Dermis blood vessel endothelial cell (primary cell): ENCODE measurements around the gene LCE2D. TPM values are rescaled to one million over a fixed set of nuclear protein-coding genes. Genes with fewer than 3 reads are reported as not detected.
"Not testable (repeated sequence)": the region's sequence is repeated elsewhere in the genome, so short reads cannot be mapped to it uniquely, and the experiment has no call there.

Experiments
- DNase-seq: peaks from one replicate; pipeline ENCODE4 v3.0.0; 2010
- total RNA-seq: library from RNA; depleted of rRNA; stranded (reverse); fragments of >200 nt; gene quantifications from 2 replicates; pipeline ENCODE4 v1.2.3, GENCODE V29; 2014

The LCE2D gene, protein sequence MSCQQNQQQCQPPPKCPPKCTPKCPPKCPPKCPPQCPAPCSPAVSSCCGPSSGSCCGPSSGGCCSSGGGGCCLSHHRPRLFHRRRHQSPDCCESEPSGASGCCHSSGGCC
- not detected in 2 replicates for total RNA-seq

DNA sequence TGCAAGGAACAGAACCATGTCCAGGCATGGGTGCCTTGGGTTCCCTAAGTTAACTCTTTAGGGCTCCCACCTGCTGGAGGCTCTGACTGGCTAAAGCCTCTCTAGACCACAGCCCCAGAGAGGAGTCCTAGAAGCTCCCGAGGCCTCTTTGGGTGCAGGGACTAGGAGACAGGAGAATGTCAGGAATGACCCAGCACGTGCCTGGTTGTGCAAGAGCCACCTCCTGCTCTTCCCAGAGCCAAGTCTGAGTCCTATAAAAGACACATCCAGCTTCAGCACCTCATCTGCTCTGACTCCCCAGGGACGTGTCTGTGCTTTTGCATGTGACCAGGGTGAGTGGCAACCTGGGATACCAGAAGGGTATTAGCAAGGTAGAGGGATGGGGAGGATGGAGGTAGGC, at the start of gene LCE2D:
Gene LCE2D, plus strand, starts transcription at position 283 of the 400 bp plus-strand sequence. CDS start 726 bp downstream, outside the sequence.
- DNase-seq: no peak

DNA sequence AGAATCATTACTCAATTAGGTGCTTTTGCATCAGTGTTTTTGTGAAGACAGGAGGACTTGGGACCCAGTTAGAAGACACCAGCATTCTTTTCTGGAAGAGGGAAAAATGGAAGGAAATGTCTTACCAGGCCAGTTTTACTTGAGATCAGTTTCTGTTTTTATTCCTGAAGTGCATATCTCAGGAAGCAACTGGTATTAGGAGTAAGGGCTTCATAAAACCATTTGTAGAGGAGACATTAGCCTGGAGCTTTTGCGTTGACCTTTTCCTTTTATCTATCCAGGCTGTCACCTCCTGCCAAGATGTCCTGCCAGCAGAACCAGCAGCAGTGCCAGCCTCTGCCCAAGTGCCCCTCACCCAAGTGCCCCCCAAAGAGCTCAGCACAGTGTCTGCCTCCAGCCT, 49.7 kb upstream of the LCE2D start, which contains the start of gene LCE3B:
Gene LCE3B, plus strand, starts transcription at position 301 of the 400 bp plus-strand sequence. Its CDS starts 0 bp downstream, at position 301.
- DNase-seq: no peak

DNA sequence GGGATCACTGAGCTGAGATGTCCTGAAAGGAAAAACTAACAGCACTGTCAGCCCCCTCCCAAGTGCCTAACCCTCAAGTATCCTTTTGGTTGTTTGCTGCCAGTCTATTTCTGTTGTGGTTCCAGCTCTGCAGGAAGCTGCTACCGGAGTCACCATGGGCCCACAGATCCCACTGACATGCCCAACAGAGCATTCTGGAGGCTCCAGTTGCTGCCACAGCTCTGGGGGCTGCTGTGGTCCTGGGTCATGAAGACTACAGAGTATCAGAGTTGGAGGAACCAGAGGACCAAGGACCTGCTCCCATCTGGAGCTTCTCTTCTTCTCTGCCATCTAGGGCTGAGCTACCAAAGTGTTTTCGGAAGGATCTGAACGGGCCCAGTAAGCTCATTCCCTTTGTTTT, 41.2 kb upstream of the LCE2D start:
- no peak for DNase-seq

DNA sequence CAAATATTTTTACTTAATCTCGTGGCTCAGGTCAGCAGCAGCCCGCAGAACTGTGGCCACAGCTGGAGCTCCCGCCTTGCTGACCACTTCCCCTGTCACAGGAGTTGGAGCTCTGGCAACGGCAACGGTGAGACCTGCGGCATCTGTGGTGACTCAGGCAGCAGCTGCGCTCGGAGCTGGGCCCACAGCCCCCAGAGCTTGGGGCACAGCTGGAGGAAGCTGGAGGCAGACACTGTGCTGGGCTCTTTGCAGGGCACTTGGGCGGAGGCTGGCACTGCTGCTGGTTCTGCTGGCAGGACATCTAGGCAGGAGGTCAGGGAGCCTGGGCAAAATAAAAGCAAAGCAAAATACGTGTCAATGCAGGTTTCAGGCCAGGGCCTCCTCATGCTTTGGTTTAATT, 40.4 kb upstream of the LCE2D start, which contains the start of gene LCE3A:
Gene LCE3A, minus strand, starts transcription at position 301 of the 400 bp plus-strand sequence. Its CDS starts 0 bp downstream, at position 301.
- no peak for DNase-seq

DNA sequence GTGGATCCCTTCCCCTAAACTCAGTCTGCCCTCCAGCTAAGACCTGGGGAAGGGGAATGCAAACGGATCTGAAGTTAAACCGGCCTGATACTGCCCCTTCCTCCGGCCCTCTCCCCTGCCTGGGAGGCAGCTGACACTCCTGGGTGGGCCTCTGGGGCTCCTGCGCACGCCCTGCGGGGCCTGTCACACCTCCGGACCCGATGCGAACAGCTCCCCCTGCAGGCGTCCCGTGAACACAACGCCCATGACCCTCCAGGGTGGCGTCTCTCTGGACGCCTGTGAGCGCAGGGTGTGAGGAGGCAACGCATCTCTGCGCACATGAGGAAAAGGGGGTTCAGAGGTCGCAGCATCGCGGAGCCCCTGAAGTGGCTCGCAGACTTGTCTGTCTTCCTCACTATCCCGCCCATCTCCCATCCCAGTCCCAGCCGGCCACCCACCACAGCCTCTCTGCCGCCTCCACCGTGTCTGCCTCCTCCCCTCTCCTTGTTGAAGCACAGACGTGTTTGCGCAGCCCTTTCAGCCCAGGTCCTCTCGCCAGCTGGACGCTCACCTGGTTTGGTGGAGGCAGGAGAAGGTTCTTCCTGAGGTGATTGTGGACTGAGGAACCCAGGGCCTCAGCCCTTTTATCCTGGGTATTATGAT, 39.9 kb upstream of the LCE2D start:
- DNase-seq: no peak

DNA sequence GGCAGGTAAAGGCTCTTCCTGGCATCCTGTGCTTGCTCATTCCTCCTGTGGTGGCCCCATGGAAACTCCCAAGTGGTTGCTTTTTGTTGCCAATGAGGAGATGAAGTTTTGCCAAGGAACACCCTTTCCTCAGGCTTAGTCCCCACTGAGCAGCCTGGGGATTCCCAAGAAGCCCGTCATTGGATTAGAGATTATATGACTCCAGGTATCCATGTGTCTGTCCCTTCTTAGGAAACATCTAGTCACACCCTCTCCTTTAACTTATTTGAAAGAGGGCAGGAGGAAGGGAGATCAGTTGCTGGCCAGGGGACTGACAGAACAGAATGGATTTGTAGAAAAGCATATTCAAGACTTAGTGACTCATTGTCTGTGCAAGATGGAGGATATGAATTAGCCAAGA, 36.4 kb upstream of the LCE2D start:
- no peak for DNase-seq

DNA sequence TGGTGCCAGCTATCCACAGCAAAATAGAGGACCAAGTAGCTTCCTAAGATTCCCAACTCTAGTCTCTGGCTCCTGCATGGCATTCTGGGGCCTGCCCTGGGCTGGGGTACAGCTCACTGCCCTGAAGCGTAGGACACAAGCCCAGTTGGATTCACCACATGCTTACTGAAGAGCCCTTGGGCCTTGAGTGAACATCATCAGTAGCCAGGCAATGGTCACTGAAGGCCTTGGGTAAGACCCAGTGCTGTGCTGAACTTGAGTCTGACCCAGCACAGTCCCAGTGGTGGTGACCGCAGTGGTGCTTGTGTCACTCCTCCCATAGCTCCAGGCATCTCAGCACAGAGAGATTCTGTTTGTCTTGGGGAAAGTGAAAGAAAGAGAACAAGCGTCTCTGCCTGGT, 32.6 kb upstream of the LCE2D start:
- no peak for DNase-seq

DNA sequence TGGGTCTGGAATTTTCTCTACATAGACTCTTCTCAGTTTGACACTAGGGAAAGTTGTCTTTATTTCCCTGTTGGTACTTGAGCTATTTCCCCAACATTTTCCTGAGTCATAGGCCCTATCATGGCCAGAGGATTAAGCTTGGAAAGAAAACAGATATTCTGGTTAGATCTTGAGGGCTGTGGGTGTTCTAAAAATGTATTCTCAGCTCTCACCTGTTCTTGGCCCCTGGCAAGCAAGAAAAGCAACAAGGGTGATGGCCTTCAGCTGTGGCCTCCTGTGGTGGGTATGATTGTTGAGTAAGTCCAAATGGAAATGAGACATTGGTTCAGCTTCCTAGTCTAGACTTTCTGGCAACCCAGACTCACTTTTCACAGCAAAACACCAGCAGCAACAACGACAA, 22.8 kb upstream of the LCE2D start:
- no peak for DNase-seq

DNA sequence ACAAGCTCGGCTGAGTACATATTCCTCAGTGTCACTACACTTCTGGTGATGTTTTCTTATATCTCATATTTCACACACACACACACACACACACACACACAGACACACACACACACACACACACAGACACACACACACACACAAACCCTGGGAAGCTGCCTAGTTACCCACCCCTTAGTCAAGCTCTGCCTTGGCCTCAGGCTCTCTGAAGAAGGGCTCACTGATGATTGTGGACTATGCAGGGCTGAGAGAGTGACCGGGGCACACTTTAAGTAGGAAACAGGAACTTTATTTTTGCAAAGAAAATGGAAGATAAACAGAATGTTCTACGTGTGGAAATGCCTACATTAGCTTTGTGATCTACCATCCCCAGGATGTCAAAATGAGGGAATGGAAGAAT, 19.2 kb upstream of the LCE2D start:
- no peak for DNase-seq

DNA sequence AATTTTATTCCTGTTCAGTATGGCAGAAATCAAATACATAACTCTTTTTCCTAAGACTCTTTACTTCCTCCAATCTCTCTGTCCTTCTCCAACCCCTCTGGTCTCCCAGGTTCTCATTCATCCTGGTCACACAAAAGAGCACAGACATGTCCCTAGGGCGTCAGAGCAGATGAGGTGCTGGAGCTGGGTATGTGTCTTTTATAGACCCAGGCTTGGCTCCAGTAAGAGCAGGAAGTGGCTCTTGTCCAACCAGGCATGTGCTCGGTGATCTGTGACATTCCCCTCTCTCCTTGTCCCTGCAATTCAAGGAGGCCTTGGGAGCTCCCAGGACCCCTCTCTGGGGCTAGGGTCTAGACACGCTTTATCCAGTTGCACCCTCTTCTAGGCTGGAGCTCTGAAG, 18.0 kb upstream of the LCE2D start:
- no peak for DNase-seq

DNA sequence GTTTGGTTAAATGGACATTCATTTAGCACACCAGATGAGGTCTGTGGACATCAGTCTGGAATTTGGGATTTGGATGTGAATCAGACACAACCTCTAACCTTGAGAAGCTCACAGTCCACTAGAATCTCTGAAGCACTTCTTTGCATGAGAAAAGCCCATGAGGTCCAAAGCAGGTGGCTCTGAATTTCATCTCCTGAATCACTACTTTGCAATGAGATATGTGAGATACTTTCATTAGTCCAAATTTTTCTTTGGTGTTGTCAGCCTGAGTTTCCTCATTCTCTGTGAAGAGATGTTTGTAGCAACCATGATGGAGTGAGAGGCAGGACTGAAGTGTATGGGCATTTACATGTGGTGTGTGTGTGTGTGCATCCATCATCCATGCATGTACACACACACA, 16.5 kb upstream of the LCE2D start:
- DNase-seq: no peak

DNA sequence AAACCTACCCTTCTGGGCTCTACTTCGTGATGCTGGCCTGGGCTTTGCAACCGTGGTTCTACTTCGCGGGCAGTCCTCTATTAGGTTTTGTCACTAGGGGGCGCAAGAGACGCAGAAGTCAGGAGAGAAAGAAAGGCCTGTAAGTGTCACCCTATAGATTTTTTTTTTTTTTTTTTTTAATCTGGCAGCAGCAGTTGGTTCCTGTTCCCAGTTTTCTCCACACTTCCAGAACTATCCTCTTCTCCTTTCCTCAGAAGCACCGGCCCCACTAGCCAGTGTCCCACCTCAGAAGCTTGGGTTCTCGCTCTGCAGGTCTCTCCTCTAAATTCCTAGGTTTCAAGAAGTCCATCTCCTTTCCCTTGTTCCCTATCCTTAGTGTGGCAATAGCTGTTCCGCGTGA, 9.1 kb upstream of the LCE2D start:
- peak; percentile 72 for DNase-seq

DNA sequence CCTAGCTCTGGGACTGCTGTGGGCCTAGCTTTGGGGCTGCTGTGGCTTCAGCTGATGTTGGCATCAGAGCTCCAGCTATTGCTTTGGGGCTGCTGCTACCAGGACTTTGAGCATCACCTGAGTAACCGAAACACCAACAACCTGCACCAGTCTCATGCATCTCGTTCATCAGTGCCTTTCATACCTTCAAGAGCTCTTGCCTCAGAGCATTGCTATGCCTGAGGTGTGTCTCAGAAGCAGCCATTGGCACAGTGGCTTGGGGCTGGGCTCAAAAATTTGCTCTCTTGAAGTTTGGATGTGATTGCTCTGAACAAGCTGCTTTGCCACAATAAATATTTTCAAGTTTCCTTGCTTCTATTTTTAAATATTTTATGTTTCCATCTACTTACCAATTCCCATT, 6.7 kb upstream of the LCE2D start:
- no peak for DNase-seq

DNA sequence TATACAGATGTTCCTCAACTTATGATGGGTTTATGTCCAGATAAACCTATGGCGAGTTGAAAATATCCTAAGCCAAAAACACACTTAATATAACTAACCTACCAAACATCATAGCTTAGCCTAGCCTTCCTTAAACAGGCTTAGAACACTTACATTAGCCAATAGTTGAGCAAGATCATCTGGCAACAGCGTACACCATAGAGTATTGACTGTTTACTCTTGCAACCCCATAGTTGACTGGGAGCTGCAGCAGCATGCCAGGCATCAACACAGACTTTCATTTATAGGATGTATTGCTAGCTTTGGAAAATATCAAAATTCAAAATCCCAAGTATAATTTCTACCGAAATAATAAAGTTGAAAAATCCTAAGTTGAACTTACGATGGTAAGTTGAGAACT, 5.5 kb upstream of the LCE2D start:
- DNase-seq: no peak

DNA sequence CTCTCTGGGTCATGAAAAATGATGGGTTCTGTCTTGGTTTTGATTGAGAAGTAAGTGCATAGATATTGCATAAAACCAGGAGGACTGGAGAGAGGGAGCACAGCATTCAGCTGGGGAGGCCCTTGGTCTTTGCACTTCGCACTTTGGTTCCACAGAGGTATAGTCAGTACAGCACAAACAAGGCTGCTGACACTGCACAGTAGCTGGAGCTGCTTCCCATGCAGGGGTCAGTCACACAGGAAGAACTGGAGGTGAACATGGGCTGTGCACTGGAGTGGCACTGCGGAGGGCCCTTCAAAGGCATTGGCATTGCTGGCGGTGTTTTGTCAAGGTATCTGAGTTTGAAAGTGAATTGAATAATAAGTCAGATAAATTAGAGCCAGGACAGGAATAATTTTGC, 4.5 kb upstream of the LCE2D start:
- no peak for DNase-seq

DNA sequence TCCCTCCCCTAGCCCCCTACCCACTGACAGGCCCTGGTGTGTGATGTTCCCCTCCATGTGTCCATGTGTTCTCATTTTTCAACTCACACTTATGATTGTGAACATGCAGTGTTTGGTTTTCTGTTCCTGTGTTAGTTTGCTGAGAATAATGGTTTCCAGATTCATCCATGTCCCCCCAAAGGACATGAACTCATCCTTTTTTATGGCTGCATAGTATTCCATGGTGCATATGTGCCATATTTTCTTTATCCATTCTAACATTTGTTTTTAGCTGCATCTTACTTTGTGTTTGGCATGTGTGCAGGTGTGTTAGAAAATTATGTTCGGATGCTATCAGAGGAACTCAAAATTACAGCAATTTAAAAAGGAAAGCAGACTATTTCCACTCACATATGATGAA, 3.0 kb downstream of the LCE2D start:
- not testable (repeated sequence) for DNase-seq

DNA sequence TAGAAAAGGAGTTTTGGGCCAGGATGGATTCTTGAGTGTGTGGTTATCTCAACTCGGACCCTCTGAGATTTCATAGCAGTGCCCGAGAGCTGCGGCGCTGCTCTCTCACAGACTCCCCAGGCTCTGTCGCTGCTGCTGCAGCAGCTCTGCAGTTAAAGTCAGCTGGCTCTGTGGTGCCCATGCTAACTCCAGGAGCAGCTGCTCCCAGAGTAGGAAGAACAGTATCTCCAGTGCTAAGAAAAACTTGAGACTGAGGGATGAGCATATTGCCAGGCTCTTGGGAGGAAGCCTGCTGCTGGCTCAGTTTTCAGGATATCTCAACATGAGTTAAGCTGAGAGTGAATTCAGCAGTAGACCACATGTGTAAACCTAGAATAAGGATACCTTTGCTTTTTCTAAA, 4.5 kb downstream of the LCE2D start:
- DNase-seq: no peak

DNA sequence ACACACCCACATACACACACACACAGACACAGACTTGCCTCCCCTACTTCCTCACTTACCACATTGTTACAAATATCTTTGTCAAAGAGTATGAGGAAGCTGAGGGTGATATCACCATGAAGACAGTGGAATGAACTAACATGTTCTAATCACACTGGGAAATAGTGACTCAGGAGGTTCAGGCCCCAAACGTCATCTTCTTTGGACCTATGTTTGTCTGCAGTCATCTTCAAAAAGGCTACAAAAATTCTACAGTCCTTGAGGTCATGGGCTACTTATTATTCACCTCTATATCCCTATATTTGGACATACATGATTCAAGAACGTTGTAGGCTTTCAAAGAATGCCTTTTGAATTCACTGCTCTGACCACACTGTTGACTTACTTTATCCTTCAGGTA, 9.8 kb downstream of the LCE2D start:
- no peak for DNase-seq

DNA sequence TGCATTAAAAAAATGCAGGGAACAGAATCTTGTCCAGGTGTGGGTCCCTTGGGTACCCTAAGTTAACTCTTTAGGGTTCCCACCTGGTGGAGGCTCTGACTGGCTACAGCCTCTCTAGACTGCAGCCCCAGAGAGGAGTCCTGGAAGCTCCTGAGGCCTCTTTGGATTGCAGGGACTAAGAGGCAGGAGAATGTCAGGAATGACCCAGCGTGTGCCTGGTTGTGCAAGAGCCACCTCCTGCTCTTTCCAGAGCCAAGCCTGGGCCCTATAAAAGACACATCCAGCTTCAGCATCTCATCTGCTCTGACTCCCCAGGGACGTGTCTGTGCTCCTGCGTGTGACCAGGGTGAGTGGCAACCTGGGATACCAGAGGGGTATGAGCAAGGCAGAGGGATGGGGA, 11.8 kb downstream of the LCE2D start, which contains the start of gene LCE2C:
Gene LCE2C, plus strand, starts transcription at position 297 of the 400 bp plus-strand sequence. CDS start 737 bp downstream, outside the sequence.
- DNase-seq: not testable (repeated sequence)

DNA sequence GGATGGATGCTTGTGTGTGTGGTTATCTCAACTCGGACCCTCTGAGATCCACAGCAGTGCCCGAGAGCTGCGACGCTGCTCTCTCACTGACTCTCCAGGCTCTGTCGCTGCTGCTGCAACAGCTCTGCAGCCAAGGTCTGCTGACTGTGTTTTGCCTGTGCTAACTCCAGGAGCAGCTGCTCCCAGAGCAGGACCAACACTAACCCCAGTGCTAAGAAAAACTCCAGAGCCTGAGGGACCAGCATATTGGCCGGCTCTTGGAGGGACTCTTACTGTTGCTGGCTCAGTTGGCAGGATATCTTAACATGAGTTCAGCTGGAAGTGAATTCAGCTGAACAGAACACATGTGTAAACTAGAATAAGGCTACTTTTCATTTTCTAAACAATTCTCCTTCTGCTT, 16.3 kb downstream of the LCE2D start:
- DNase-seq: no peak

DNA sequence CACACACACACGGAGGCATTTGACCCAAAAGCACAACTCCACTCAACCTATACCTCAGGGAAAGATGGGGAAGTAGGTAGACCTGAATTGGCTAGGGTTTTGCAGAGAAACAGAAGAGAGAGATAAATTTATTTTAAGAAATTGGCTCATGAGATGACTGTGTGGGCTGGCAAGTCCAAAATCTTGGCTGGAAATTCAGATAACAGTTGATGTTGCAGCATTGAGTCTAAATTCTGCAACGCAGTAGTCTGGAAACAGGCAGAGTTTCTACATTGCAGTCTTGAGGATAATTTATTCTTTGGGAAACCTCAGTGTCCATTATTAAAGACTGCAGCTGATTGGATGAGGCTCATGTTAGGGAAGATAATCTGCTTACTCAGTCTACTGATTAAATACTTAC, 18.4 kb downstream of the LCE2D start:
- no peak for DNase-seq

DNA sequence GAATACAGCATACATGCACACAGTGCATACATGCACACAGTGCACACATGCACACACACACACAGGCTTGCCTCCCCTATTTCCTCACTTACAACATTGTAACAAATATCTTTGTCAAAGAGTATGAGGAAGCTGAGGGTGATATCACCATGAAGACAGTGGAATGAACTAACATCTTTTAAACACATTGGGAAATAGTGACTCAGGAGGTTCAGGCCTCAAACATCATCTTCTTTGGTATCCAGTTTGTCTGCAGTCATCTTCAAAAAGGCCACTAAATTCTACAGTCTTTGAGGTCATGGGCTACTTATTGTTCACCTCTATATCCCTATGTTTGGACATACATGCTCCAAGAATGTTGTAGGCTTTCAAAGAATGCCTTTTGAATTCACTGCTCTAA, 20.7 kb downstream of the LCE2D start:
- no peak for DNase-seq

DNA sequence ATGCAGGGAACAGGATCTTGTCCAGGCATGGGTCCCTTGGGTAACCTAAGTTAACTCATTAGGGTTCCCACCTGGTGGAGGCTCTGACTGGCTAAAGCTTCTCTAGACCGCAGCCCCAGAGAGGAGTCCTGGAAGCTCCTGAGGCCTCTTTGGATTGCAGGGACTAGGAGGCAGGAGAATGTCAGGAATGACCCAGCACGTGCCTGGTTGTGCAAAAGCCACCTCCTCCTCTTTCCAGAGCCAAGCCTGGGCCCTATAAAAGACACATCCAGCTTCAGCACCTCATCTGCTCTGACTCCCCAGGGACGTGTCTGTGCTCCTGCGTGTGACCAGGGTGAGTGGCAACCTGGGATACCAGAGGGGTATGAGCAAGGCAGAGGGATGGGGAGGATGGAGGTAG, 22.6 kb downstream of the LCE2D start, which contains the start of gene LCE2B:
Gene LCE2B, plus strand, starts transcription at position 301 of the 400 bp plus-strand sequence. CDS start 721 bp downstream, outside the sequence.
- DNase-seq: not testable (repeated sequence)
